Activated CD8-positive, alpha-beta memory T cell treated with anti-CD3 and anti-CD28 coated beads, Interleukin-2, amount 50 U/mL, for 1 hour (primary cell): Measurements from ENCODE around the gene TMCO4.

Experiments used
- DNase-seq: peaks from one replicate; pipeline ENCODE4 v3.0.0-alpha.2; 2020; ENCODE audit errors: extremely low read depth

Gene TMCO4

DNA sequence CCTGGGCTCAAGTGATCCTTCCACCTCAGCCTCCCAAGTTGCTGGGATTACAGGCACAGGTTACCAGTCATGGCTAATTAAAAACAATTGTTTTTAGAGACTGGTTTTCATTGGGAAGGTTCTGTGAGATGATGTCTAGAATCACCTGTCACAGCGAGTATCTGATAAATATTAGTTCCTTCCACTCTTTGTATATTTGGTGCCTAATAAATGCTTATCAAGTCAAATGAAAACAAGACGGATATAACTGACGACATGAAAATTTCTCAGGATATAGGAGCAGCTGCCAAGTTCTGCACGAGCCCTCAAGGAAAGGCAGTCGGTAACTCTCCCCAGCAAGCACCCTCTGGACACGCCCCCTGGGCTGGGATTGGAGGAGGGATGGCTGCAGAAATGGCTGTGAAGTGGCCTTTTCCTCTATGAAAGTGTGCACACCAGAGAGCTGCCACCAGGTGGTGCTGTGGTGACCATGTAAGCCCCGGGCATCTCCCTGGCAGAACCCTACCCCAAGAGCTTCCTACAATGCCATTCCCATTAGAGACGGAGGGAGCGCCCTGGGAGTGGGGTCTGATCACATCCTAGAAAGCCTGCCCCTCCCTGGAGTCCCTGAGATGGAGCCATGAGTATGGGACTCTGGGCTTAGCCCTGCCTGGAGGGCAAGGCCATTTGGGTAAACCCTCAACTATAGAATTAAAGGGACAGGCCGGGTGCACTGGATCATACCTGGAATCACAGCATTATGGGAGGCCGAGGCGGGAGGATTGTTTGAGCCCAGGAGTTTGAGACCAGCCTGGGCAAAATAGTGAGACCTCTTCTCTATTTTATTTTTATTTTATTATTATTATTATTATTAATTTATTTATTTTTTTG lies 84.1 kb downstream of the TMCO4 start:
- DNase-seq: peak; percentile 40

DNA sequence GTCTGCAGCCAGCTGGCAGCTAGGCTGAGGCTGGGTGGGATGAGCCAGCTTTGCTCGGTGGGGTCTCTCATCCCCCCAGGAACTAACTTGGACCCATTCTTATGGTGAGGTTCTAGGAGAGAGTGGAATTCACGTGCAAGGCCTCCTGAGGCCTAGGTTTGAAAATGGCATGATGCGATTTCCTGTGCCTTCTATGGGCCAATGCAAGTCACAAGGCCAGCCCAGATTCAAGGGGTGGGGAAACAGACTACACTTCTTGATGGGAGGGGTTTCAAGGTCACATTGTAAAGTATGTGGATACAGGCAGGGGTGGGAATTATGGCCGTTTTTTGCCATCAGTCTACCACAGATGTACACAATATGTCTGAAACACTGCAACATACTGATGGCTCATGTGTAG lies 86.8 kb downstream of the TMCO4 start:
- DNase-seq: no peak

DNA sequence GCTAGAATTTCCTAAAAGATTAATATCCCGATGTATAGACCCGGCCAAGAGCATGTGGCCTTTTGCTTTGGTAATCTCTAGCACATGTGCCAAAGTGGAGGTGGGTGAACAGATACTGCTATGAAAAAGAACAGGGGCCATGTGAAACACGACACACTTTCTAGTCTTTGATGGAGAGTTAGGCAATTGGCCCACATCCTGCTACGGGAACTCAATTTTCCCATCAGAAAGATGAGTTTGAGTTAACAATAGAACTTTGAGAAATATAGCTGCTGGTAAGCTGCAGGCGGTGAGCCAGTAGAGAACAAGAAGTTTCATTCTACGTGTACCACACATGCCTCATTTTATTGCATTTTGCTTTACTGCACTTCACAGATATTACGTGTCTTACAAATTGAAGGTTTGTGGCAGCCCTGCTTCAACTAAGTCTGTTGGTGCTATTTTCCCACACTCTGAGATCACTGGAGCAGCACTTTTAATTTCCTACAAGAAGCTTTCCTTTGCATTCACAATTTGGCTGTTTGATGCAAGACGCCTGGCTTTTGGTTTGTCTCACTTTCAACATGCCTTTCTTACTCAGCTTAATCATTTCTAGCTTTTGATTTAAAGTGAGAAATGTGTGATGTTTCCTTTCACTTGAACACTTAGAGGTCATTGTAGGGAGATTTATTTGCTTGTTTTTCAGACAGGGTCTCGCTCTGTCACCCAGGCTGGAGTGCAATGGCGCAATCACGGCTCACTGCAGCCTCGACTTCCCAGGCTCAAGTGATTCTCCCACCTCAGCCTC lies 88.7 kb downstream of the TMCO4 start:
- no peak for DNase-seq

DNA sequence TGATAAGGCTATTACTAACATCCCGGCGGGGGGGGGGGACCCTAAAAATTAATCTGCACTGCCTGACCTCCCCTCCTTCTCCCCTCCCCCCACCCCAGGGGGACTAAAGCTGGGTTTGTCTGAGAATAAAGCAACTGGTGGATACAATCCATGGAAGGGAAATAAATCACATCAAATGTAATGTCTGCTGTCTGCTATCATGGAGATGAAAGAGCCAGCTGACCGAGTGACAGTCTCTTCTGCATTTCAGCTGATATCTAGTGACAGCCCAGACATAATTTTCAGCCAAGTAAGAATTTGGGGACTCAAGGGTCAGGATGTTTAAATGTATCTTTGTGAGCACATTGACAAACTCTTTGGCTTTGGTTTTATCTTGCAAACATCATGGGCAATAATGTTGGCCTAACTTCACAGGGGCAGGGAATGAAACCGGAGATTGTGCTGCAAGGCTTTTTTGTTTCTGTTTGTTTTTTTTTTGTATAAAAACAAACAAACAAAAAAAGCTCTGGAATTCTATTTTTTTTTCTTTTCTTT lies 90.4 kb downstream of the TMCO4 start:
- DNase-seq: no peak

DNA sequence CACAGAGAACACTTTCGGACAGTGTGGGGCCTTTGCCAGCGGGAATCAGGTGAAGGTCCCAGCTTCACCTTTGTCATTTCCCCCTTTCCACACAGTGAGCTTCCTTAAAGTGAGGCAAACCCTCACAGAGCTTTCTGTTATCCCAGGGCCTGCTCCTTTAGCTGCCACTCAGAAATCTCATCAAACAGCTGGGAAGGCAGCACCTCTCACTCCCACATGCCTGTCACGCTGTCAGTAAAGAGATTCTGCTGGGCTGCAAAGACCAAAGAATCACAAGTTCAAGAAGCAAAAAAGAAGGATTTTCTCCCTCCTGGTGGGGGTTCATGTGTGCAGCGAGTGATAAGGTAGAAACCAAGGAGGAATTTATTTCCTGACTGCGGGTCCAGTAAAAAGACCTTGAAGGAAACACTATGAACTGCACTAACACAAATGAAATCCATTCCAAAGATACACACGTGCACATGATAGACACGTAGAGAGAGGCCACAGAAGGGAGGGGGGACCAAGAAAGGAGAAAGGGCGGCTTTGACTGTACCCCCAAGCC lies 91.1 kb downstream of the TMCO4 start:
- no peak for DNase-seq

DNA sequence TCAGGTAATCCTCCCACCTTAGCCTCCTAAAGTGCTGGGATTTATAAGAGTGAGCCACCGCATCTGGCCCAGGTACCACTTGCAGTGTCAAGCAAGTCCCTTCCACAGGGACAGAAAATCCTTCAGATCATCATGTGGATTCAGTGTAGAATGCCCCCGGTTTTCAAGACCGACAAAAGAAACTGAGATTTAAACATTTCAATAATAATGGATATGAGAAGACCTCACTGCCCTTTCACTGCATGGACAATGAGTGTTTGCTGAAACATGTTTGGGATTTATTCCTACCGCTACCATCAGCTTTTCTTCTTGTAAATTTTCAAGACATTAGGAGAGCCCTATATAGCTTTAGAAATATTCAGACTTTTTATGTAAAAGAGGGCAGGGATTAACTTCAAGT lies 93.6 kb downstream of the TMCO4 start:
- no peak for DNase-seq

DNA sequence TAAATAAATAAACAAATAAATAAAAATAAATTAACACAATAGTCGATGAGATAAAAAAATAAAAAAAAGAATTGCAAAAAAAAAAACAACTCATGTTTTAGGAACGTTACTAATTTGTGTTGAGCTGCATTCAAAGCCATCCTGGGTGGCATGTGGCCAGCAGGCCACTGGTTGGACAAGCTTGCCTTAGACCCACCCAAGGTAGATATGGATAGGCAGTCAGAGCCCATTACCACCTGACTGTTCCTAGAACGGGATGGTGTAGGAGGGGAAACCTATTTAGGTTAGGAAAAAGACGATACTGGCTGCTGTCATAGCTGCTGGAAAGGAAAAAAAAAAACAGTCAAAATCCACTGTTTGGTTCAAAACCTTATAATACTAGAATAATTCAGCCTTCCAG lies 94.3 kb downstream of the TMCO4 start:
- no peak for DNase-seq

DNA sequence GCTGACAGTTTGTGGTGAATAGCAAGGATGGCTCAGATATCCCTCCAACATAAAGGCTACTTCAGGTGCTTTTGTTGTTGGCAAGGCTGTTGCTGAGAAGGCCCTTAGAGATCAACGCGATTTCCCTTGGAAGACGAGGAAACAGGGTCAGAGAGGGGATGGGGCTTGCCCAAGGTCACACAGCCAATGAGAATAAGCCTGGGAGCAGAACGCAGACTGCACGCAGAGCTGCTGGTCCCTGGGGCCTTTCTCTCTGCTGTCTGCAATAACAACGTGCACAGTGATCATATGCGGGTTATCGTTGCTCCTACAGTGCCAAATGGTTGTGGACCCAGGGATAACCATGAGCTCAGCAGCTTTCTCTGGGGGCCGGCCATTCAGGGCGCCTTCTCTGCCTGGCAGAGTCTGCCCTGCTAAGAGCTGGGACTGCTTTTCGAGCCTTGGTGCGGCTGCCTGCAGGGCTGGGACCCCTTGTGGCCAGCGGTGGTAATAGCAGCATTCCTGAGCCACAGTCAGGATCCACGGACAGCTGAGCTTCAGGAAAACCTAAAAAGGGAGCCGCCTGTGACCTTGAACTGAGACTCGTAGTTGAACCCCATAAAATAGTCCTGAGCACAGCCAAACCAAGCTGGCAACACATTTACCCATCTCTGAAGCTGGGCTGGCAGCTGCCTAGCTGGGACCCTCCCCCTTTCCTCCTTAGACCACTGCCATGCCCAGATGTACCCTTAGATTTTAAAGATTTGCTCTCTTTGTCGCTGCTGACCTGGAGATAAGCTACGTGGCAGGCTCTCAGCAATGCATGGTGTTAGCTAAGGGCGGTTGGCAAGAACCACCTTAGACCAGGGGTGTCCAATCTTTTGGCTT lies 95.2 kb downstream of the TMCO4 start:
- DNase-seq: no peak

DNA sequence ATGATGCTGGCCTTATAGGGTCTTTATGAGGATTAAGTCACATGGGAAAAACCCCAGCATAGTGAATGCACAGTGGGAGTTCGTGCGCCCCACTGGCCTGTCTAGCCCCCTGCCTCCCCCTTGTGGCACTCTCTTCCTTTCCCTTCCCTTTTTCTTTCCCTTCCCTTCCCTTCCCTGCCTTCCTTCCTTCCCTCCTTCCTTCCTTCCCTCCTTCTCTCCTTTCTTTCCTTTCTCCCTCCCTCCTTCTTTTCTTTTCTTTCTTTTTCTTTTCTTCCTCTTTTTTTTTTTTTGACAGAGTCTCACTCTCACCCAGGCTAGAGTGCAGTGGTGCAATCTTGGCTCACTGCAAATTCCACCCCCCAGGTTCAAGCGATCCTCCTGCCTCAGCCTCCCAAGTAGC lies 96.4 kb downstream of the TMCO4 start:
- no peak for DNase-seq

DNA sequence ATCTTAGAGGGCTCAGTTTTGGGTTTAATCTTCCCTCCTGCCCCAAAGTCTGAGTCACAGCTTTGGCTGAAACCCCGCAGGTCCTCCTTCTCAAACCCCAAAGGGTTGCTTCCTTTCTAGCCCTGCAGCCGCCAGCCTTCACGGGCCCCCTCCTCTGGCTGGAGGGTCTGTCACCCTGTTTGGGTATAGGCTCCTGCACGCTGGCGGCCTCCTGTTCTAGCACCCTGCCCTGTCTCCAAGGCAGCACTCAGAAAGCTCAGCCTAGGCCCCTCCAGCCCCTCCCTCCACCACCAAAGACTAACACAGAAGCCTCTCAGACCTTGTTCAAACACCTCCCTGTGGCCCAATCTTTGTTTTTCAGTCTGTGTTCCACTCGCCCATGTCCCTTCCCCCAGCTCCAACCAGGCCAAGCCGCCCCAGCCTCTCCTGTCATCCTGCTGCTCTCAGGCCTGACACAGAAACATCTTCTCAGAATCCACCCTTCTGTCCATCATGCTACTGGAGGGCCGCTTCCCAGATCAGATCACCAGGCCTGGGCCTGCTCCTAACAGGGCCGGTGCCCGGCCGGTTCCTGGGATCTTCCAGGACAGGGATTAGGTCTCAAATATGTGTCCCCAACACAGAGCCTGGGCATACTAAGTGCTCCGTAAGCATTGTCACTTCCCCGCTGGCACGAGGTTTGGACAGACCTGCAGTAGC lies 99.5 kb downstream of the TMCO4 start:
- DNase-seq: no peak

DNA sequence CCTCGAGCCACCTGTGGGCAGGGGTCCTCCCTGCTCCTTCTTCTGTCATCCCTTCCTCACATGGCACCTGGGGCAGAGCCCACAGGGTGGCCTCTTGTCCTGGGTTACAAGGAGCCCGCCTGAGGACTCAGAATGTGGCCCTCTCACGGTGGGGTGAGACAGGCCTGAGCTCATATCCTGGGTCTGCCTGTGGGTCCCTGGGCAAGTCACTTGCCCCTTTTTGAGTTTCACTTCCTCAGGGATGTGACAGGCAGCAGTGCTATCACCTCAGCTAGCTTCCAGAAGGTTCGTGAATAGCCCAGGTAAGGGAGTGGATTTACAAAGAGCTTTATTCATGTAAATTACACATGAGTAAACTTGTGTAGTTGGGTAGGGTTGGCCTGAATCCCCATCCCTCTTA lies 101.5 kb downstream of the TMCO4 start:
- no peak for DNase-seq

DNA sequence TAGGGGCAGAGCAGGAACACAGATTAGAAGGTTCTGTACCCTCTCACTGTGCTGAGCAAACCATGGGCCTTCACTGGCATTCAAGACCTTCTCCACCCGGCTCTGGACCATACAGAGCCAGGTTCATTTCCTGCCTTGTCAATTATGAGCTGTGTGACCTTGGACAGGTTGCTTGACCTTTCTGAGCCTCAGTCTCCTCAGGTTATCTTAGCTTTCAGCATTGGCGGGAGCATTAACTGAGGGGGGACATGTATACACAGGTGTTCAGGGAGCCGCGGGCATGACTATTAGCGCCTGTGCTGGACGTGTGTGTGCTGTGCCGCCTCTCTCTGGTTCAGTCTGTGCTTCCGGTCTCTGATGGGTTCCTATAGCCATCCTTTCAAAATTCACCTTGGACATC lies 102.9 kb downstream of the TMCO4 start:
- no peak for DNase-seq

DNA sequence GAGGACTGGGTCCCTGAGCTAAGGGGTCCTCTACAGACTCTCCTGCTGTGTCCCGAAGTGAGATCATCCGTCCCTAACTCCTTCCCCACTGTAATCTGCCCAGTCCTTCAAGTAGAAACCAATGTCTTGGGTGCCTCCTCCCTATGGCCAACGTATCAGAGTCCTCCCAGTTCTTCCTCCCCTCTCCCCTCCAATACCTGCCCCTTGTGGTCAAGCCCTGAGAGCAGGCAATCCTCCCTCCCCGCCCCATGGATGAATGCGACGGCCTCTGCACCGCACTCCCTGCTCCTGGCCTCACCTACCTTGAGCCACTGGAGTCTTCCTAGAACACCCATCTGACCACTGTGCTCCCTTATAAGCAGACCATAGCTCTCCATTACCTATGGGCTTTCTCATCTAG lies 103.9 kb downstream of the TMCO4 start:
- no peak for DNase-seq

DNA sequence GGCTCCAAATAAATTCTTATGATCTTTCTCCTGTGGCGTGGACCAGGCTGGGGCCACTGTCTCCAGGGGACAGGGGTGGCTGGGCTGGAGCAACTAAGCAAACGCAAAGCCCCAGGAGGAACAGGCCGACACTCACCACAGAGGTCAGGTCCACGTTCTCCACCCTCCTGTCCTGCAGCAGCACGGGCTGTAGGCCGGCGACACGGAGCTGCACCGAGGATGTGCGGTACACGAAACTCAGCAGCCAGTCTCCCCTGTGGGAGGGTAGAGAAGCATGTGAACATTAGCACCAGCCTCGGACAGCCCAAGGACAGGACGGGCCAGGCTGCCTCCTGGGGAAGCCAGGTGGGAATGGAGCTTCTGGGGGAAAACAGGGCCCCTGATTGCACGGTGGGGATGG lies 105.4 kb downstream of the TMCO4 start:
- no peak for DNase-seq

DNA sequence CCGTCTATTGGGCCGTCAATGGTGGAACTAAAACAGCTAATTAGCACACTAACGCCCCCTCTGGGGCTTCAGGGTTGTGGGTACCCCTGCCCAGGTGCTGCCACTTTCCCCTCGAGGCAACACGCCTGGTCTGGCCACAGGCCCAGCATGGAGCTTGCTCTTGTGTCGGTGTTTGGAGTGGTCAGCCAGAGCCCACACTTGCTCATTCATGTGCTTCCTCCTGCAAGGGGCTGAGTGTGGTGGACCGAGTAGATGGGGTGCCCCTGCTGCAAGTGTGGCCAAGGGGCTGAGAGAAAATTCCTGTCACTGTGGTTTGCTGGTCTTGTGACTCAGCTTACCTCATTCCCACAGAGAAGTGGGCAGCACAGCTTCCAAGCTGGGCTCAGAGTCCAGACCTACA lies 109.4 kb downstream of the TMCO4 start:
- no peak for DNase-seq

DNA sequence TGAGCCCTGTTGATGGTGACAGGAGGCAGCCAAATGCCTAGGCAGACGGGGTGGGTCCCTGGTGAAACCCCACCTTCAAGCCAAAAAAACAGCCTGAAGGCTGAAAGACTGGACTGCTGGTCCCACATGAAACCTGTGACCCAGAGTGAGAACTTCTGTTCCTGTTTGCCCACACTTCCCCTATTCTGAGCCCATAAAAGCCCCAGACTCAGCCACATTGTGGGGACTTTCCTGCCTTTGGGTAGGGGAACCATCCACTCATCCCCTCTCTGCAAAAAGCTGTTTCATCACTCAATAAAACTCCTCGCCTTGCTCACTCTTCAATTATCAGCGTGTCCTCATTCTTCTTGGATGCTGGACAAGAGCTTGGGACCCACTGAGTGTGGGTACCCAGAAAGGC lies 109.9 kb downstream of the TMCO4 start:
- DNase-seq: no peak

DNA sequence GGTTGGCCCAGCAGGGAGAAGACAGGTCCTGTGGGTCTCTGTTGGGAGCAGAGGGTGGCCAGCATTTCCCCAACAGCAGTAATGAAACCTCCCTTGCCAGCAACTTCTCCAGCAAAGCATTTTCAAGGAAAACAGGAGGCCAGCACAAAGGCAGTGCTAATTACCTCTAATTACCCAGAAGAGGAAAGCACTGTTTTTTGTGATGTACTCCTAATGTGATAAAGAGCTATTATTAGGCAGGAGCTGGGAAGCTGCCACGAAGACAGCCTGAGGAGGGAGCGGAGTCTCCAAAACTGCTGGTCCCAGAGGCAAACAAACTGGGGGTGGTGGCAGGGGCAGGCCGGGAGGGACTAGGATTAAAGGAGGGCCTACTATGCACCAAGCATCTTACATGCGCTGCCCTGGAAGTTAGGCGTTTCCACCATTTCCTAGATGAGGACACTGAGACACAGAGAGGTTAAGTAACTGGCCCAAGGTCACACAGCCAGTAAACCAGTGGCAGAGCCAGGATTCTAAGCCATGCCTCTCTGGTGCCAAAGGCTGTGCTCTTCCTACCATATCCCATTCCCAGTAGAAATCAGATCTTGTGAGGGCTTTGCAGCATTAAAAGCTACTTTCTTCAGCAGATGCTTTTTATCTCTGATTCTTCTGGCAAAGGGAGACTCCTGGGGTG lies 110.5 kb downstream of the TMCO4 start:
- no peak for DNase-seq

DNA sequence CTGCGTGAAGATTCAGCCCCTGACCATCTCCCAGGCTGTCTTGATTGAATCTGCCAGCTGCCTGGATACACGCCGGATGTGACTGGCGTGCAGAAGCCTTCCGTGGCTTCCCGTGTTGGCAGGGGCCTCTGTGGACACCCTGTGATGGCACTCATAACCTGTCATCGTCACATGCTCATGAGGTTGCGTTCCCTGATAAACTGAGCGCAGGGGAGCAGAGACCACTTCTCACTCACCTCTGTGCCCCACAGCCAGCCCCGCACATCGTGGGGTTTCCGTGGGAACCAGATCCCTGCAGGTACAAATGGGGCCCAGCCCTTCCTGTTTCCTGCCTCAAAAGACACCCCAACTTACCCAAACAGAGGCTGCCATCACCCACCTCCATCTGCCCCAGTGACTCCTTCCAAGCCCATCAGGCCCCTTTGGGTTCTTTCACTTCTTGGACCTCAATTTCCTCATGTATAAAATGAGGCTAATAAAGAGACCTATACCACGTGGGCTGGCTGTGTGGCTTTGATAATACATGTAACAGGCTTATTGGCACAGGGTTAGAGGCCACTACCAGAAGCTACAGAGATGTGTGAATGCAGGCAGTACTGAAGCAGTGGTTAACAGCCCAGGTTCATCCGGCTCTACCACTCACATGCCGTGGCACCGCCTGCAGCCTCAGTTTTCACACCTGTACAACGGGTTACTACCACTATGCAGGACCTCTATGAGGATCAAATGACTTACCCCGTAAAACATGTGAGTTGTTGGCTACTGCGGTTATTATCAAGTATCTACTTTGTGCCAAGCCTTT lies 111.5 kb downstream of the TMCO4 start:
- no peak for DNase-seq

DNA sequence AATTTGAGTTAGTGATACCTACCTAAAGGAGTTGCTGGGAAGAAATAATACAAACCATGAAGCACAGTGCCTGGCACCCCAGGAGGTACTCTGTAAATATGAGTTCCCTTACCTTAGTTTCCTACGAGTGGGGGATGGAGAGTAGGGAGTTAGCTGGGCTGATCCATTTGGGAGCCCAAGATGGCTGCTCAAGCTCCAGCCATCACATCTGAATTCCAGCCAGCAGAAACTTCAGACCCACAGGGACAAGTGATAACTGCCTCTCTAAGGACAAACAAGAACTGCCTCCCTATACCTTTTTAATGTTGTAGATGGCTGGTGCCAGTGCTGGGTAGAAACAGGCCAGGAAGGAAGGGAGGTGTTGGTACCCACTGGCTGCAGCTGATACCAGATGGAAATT lies 112.3 kb downstream of the TMCO4 start:
- no peak for DNase-seq

DNA sequence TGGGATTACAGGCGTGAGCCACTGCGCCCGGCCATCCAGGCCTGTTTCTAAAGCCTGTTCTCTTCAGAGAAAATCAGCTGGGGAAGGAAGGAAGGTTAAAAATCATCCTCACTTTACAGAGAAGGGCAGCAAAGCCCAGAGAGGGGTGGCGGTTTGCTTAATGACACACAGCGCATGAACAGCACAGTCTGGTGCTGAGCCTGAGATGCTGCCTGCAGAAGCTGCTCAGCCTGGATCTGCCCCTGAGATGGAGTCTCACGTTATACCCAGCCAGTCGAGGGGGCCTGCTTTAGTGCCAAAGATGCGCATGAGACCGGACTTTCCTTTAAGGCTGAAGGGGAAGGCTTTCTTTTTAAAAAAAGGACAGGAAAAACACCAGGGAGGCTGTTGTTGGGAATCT lies 113.7 kb downstream of the TMCO4 start:
- no peak for DNase-seq
